ENCODE results near the gene PRR18. TPM values are rescaled to one million over a fixed set of nuclear protein-coding genes. Genes with fewer than 3 reads are reported as not detected.

Gene PRR18
- total and polyA plus RNA-seq, 2 of the 13 experiments (the other 11 are each of a cell fraction or from before 2014, with no cell fraction given) = 0.04 TPM

GRCh38 chr6:166334878-166335277 is 26.7 kb upstream of the PRR18 start (continued):
- no peak for TF ChIP-seq UBTF (CRISPR knock-in tag; IDR thresholded peaks at IDR 0.05)
- TF ChIP-seq TBX3 (IDR thresholded peaks at IDR 0.05; ENCODE audit: borderline replicate concordance) = no peak
- peak; percentile 20; the same call in 1 of the 2 replicates for TF ChIP-seq POLR2AphosphoS5 (IDR thresholded peaks at IDR 0.05; ENCODE audit: low read depth, low read length)
- TF ChIP-seq ETS1 (CRISPR knock-in tag; IDR thresholded peaks at IDR 0.05) = no peak

- ChIA-PET CTCF (ENCODE audit: low intra/inter-chr PET ratio, low total read pairs) (no interaction called here), POLR2A (no interaction called here)
- intact Hi-C loops (cut with micrococcal nuclease; ENCODE audit: unreplicated experiment) (no loop called here), in situ Hi-C loops (cut with HindIII; ENCODE audit: extremely low pct_ligation_motif_present, low pct_unique_long_range_greater_than_20kb) (loop anchor here (5.0 kb wide), 1 partner anchor 39 kb away; no protein-coding TSS in a partner anchor)
- no peak for ATAC-seq
- Histone ChIP-seq H3K9me3 (ENCODE audit: low read length) (no peaks in the 10 kb centered on the region), H3K4me2 (ENCODE audit: low read depth, low read length) (no peak overlapping the region), H4K20me1 (ENCODE audit: insufficient read depth, low read length) (peaks cover 37% of the 10 kb centered on the region), H3K4me1 (ENCODE audit: insufficient read depth, low read length) (peaks cover 36% of the 10 kb centered on the region), H3K27ac (ENCODE audit: extremely low read length, insufficient read depth, low read length) (no peak overlapping the region), H3K79me2 (ENCODE audit: insufficient read depth, low read length) (peaks cover 100% of the 10 kb centered on the region), H3K4me3 (replicated peaks in 1 of 3; ENCODE audit: insufficient read depth in 1 of 3, low read depth in 2 of 3, low read length in 3 of 3) (no peak overlapping the region), H3K36me3 (replicated peaks in 1 of 2; ENCODE audit: control insufficient read depth in 1 of 2, insufficient read depth in 2 of 2, low read length in 2 of 2) (peaks cover 19 to 50% of the 10 kb centered on the region in 2 experiments), H3K27me3 (ENCODE audit: control insufficient read depth in 1 of 2, insufficient read depth in 2 of 2, low read length in 2 of 2) (no peaks in the 10 kb centered on the region), H2AFZ (ENCODE audit: low read length) (no peak overlapping the region), H3K9ac (ENCODE audit: insufficient read depth, low read depth, low read length) (no peak overlapping the region)
- no TSS peak for BruUV-seq (replicated peaks)
- no peak for DNase-seq (ENCODE audit: low spot score)
- no peak for FAIRE-seq
- TF ChIP-seq ZNF282 (IDR thresholded peaks at IDR 0.05; ENCODE audit: partially characterized antibody) (no peak), EP300 (IDR thresholded peaks at IDR 0.05; ENCODE audit: low read depth in 2 of 2, low read length in 2 of 2) (no peak), EP300 (CRISPR knock-in tag; IDR thresholded peaks at IDR 0.05; ENCODE audit: borderline replicate concordance) (no peak), RBFOX2 (IDR thresholded peaks at IDR 0.05; ENCODE audit: low read depth, low read length) (0 out of 2 replicates have a peak, but pooled peaks have one; percentile 17), AGO2 (optimal IDR thresholded peaks at IDR 0.05; ENCODE audit: low read depth, low read length) (peak; percentile 78), ZNF83 (CRISPR knock-in tag; IDR thresholded peaks at IDR 0.05; ENCODE audit: borderline replicate concordance) (no peak)
- WGBS (ENCODE audit: low lambda C conversion rate) = 95% methylated on average over 23 of the region's 23 CpGs
Measured at GRCh38 chr6:166333172-166333995, 25.2 kb upstream of the PRR18 start.

Data from HepG2 (cell line).